GM23338 (cell line): ENCODE results near the gene U2AF1.
"Not testable (repeated sequence)": the region's sequence is repeated elsewhere in the genome, so short reads cannot be mapped to it uniquely, and the experiment has no call there.

Source experiments
- CREB1 ChIP-seq: fragments of 250-450 bp; sonication (Bioruptor Pico); IDR thresholded peaks from 2 replicates; pipeline ENCODE4 v1.5.0; 2020; ENCODE audit warnings: low read depth, mild to moderate bottlenecking, moderate library complexity
- CTCF ChIP-seq, 2 experiments: fragments of 200-600 bp in 1 of 2; sonication (generic) in 1 of 2; conservative IDR thresholded peaks; 2 replicates each; pipeline versions ENCODE4 v1.5.1 to v1.6.1; 2016 to 2017; ENCODE audit warnings: antibody characterized with exemption in 2 of 2, low read depth in 2 of 2, mild to moderate bottlenecking in 2 of 2, moderate library complexity in 1 of 2
- EZH2 ChIP-seq: fragments of 200-600 bp; sonication (generic); IDR thresholded peaks from one replicate; pipeline ENCODE4 v1.8.0; 2017; ENCODE audit warnings: antibody characterized with exemption, mild to moderate bottlenecking, low read depth; ENCODE audit not compliant: unreplicated experiment
- JUNB ChIP-seq: IDR thresholded peaks from one replicate; pipeline ENCODE4 v1.6.1; 2016; ENCODE audit warnings: antibody characterized with exemption; ENCODE audit not compliant: unreplicated experiment
- POLR2AphosphoS5 ChIP-seq: IDR thresholded peaks from 2 replicates; pipeline ENCODE4 v1.6.1; 2016; ENCODE audit warnings: antibody characterized with exemption, low read depth
- REST ChIP-seq: IDR thresholded peaks from one replicate; pipeline ENCODE4 v1.6.1; 2018; ENCODE audit warnings: antibody characterized with exemption; ENCODE audit not compliant: unreplicated experiment

DNA sequence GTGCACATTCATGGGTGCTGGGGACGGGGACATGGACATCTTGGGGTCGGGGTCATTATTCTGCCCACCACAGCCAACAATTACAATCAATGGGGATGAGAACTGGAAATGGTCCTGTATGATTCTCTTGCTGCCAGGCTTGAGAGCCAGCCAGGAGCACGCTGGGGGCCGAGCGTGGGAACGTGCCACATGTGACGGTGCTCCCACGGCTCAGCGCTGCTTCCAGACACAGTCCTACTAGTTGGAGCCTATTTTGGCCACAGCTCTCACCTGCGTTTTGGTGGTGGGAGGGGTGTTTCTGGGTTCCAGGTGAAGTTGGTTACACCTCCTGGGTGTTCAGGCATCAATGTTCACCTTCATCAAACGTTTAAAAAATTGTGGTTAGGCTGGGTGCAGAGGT, 42.0 kb upstream of the U2AF1 start:
- not testable (repeated sequence) for TF ChIP-seq EZH2; CTCF (conservative IDR thresholded peaks at IDR 0.05; ENCODE audit: low read depth in 2 of 2); REST; JUNB; POLR2AphosphoS5; CREB1 (CRISPR knock-in tag)
